Panc1 (cell line): ENCODE results near the gene SMURF1. TPM values are rescaled to one million over a fixed set of nuclear protein-coding genes. Genes with fewer than 3 reads are reported as not detected.

Source experiments
- ATAC-seq: fragments of 200-7000 bp; cut with Tn5 transposase; 2 replicates; pipeline ENCODE4 v1.9.1; 2020; ENCODE audit warnings: mild to moderate bottlenecking, moderate library complexity
- BruUV-seq: library from RNA; stranded (reverse); fragments of 400-500 nt; replicated peaks from 2 replicates; lab custom pipeline; 2021; lab: Mats Ljungman, UMichigan
- CTCF ChIA-PET: fragments of 300-600 bp; sonication (Branson Sonifier 250); formaldehyde crosslinking; loops from one replicate; lab custom pipeline; 2022; ENCODE audit warnings: antibody characterized with exemption; lab: Charles Lee
- POLR2A ChIA-PET: fragments of 300-600 bp; sonication (Branson Sonifier 250); formaldehyde crosslinking; loops from one replicate; lab custom pipeline; 2022; ENCODE audit warnings: antibody characterized with exemption; lab: Charles Lee
- DNase-seq: peaks from one replicate; pipeline ENCODE4 v3.0.0-alpha.2; 2010; ENCODE audit warnings: low read depth, low spot score
- H3K27ac ChIP-seq: 2 replicates; pipeline ENCODE4 v1.5.1; 2011; ENCODE audit warnings: mild to moderate bottlenecking, low read length, inconsistent platforms
- H3K27me3 ChIP-seq: fragments of 200-500 bp; sonication (Bioruptor generic); 2 replicates; pipeline ENCODE4 v1.6.0; 2014; ENCODE audit warnings: low read length, inconsistent platforms; ENCODE audit not compliant: control insufficient read depth, insufficient read depth
- H3K36me3 ChIP-seq: fragments of 200-500 bp; sonication (Bioruptor generic); 2 replicates; pipeline ENCODE4 v1.5.1; 2014; ENCODE audit warnings: inconsistent platforms, mild to moderate bottlenecking, low read length, moderate library complexity; ENCODE audit not compliant: control insufficient read depth, insufficient read depth
- H3K4me1 ChIP-seq: 2 replicates; pipeline ENCODE4 v1.5.1; 2011; ENCODE audit warnings: inconsistent platforms, mild to moderate bottlenecking, low read length, moderate library complexity; ENCODE audit not compliant: control insufficient read depth, insufficient read depth
- H3K4me3 ChIP-seq, 2 experiments: 2 replicates each; pipeline ENCODE4 v1.5.1; 2011 to 2012; ENCODE audit warnings: low read depth in 2 of 2, low read length in 2 of 2, mild to moderate bottlenecking in 2 of 2, inconsistent platforms in 1 of 2, moderate library complexity in 1 of 2
- H3K9me3 ChIP-seq: fragments of 200-500 bp; sonication (Bioruptor generic); 2 replicates; pipeline ENCODE4 v1.5.1; 2014; ENCODE audit warnings: low read depth, mild to moderate bottlenecking, inconsistent platforms, low read length, moderate library complexity; ENCODE audit not compliant: control insufficient read depth, insufficient read depth
- CTCF ChIP-seq: fragments of 450-650 bp; IDR thresholded peaks from 2 replicates; pipeline ENCODE4 v1.5.1; 2017; ENCODE audit warnings: mild to moderate bottlenecking
- POLR2AphosphoS5 ChIP-seq: IDR thresholded peaks from 2 replicates; pipeline ENCODE4 v1.6.1; 2012; ENCODE audit warnings: mild to moderate bottlenecking, low read depth, low read length, moderate library complexity
- SIN3A ChIP-seq: IDR thresholded peaks from 2 replicates; pipeline ENCODE4 v1.6.1; 2012; ENCODE audit warnings: low read depth, mild to moderate bottlenecking, low read length, moderate library complexity, borderline replicate concordance; ENCODE audit not compliant: insufficient read depth
- TCF7L2 ChIP-seq: IDR thresholded peaks from 2 replicates; pipeline ENCODE4 v1.6.1; 2011; ENCODE audit warnings: mild to moderate bottlenecking, low read depth, low read length, inconsistent platforms
- in situ Hi-C: cut with HindIII; loops from 2 replicates; pipeline ENCODE4 v1.10.0; 2016; ENCODE audit warnings: low sequenced_read_pairs, low pct_unique_long_range_greater_than_20kb
- intact Hi-C: fragments of 100-400 bp; cut with micrococcal nuclease; formaldehyde crosslinking; loops from one replicate; pipeline ENCODE4 v1.10.0; 2022; ENCODE audit not compliant: unreplicated experiment
- total RNA-seq: library from RNA; stranded (reverse); gene quantifications from one replicate; pipeline ENCODE4 v1.2.1, GENCODE V29; 2021; ENCODE audit not compliant: unreplicated experiment
- TF ChIP-seq, protein P1 (sequence below), 2 experiments: IDR thresholded peaks; 2 replicates each; pipeline ENCODE4 v1.6.1; 2011 to 2012; ENCODE audit warnings: low read depth in 2 of 2, control low read depth in 1 of 2, low read length in 1 of 2, mild to moderate bottlenecking in 1 of 2, moderate library complexity in 1 of 2; ENCODE audit not compliant: insufficient read depth in 1 of 2

The SMURF1 gene
- total RNA-seq, 1 experiment from 2014 or later = 47.0 TPM

DNA sequence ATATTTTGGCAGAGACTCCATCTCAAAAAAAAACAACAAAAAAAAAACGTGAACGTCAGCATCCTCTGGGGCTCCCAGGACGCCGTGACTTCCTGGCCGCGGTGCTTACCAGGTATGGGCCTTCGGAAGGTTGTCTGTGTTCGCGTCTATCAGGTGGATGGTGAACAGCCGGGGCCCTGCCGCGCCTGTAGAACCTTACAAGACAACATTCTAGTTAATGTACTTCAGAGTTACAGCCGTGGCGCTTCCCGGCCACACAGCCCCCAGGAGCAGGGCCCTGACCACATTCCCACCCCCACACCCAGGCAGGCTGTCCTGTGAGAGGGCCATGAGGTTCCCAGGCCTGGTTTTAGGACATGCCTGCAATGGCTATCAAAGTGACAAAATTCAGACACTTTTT, 111.0 kb downstream of the SMURF1 start:
- H3K9me3 ChIP-seq = no peaks in the 10 kb centered on the region
- H3K4me1 ChIP-seq = peaks cover 10% of the 10 kb centered on the region
- no peak for DNase-seq
- POLR2A ChIA-PET = no interaction called here
- H3K36me3 ChIP-seq = peaks cover 16% of the 10 kb centered on the region
- BruUV-seq = no TSS peak
- no peak overlapping the region for H3K4me3 ChIP-seq
- no peak overlapping the region for H3K27ac ChIP-seq
- in situ Hi-C loops = no loop called here
- TF ChIP-seq CTCF (no peak), TCF7L2 (no peak), SIN3A (no peak), POLR2AphosphoS5 (no peak)
- TF ChIP-seq, protein P1, sequence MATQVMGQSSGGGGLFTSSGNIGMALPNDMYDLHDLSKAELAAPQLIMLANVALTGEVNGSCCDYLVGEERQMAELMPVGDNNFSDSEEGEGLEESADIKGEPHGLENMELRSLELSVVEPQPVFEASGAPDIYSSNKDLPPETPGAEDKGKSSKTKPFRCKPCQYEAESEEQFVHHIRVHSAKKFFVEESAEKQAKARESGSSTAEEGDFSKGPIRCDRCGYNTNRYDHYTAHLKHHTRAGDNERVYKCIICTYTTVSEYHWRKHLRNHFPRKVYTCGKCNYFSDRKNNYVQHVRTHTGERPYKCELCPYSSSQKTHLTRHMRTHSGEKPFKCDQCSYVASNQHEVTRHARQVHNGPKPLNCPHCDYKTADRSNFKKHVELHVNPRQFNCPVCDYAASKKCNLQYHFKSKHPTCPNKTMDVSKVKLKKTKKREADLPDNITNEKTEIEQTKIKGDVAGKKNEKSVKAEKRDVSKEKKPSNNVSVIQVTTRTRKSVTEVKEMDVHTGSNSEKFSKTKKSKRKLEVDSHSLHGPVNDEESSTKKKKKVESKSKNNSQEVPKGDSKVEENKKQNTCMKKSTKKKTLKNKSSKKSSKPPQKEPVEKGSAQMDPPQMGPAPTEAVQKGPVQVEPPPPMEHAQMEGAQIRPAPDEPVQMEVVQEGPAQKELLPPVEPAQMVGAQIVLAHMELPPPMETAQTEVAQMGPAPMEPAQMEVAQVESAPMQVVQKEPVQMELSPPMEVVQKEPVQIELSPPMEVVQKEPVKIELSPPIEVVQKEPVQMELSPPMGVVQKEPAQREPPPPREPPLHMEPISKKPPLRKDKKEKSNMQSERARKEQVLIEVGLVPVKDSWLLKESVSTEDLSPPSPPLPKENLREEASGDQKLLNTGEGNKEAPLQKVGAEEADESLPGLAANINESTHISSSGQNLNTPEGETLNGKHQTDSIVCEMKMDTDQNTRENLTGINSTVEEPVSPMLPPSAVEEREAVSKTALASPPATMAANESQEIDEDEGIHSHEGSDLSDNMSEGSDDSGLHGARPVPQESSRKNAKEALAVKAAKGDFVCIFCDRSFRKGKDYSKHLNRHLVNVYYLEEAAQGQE (IDR thresholded peaks at IDR 0.05; ENCODE audit: insufficient read depth in 1 of 2, low read depth in 2 of 2, low read length in 1 of 2) = no peak
- no peak for ATAC-seq
- no peaks in the 10 kb centered on the region for H3K27me3 ChIP-seq
- CTCF ChIA-PET = no interaction called here
- intact Hi-C loops = no loop called here

GRCh38 chr7:99031496-99031895, 112.4 kb downstream of the SMURF1 start:
- in situ Hi-C loops (no loop called here), intact Hi-C loops (no loop called here)
- H3K4me3 ChIP-seq = no peak overlapping the region
- ChIA-PET POLR2A (no interaction called here), CTCF (no interaction called here)
- H3K27ac ChIP-seq = no peak overlapping the region
- H3K4me1 ChIP-seq = peaks cover 10% of the 10 kb centered on the region
- H3K9me3 ChIP-seq = no peaks in the 10 kb centered on the region
- peaks cover 14% of the 10 kb centered on the region for H3K36me3 ChIP-seq
- ATAC-seq (no peak), DNase-seq (no peak)
- no TSS peak for BruUV-seq
- H3K27me3 ChIP-seq = no peaks in the 10 kb centered on the region
- TF ChIP-seq, protein P1 (IDR thresholded peaks at IDR 0.05; ENCODE audit: insufficient read depth in 1 of 2, low read depth in 2 of 2, low read length in 1 of 2) = no peak
- TF ChIP-seq TCF7L2 = no peak
- no peak for TF ChIP-seq SIN3A
- no peak for TF ChIP-seq CTCF
- no peak for TF ChIP-seq POLR2AphosphoS5
